Measurements from ENCODE around the gene SBF2. TPM values are rescaled to one million over a fixed set of nuclear protein-coding genes. Genes with fewer than 3 reads are reported as not detected.

The SBF2 gene
- total and polyA plus RNA-seq, 9 of the 15 experiments (the other 6 are each of a cell fraction or from before 2014, with no cell fraction given) = 0.80 to 9.5 (median 5.0) TPM

- TF ChIP-seq, protein P1, sequence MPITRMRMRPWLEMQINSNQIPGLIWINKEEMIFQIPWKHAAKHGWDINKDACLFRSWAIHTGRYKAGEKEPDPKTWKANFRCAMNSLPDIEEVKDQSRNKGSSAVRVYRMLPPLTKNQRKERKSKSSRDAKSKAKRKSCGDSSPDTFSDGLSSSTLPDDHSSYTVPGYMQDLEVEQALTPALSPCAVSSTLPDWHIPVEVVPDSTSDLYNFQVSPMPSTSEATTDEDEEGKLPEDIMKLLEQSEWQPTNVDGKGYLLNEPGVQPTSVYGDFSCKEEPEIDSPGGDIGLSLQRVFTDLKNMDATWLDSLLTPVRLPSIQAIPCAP (CRISPR knock-in tag; IDR thresholded peaks at IDR 0.05; ENCODE audit: borderline replicate concordance) = no peak
- no peak for TF ChIP-seq ESRRA (IDR thresholded peaks at IDR 0.05; ENCODE audit: borderline replicate concordance, low read depth)
Measured at GRCh38 chr11:9821008-9821752, 472.8 kb downstream of the SBF2 start (continued).

DNA sequence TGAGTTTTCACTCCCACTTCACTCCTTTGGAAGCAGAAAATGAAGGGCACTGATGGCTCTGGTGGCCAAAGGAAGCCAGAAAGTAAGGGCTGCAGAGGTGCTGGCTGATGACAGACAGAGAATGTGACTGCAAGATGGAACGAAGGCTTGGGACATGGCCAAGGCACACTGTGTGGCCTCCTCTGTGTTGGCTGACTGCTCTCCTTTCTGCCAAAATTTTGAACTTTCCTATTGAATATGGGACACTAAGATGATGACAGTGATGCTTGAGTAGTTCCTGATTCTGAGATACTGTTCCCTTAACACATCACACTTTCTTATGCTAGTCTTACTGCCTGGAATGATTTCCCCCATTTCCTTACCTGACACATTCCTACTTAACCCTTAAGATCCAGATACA is 473.8 kb downstream of the SBF2 start:
- Histone ChIP-seq H3K79me2 (ENCODE audit: control insufficient read depth, insufficient read depth, low read length) (no peaks in the 10 kb centered on the region), H3K4me1 (replicated peaks in 1 of 2; ENCODE audit: control insufficient read depth in 2 of 2, insufficient read depth in 2 of 2, low read length in 2 of 2) (no peaks in the 10 kb centered on the region)
- POLR2A ChIA-PET = no interaction called here

More for the DNA sequence above, 473.8 kb downstream of the SBF2 start:
- FAIRE-seq (no peak), ATAC-seq (peak; percentile 63), DNase-seq (ENCODE audit: extremely low read depth in 1 of 4, low spot score in 3 of 4) (no peak)
- H3K9ac ChIP-seq (ENCODE audit: insufficient read depth in 1 of 2, low read depth in 2 of 2, low read length in 2 of 2) = no peak overlapping the region
- H3K27ac ChIP-seq (ENCODE audit: extremely low read depth, low read depth, low read length) = no peak overlapping the region
- CTCF ChIA-PET (ENCODE audit: low intra/inter-chr PET ratio) = no interaction called here
- H3K9me3 ChIP-seq (replicated peaks; ENCODE audit: control insufficient read depth, insufficient read depth, low read depth, low read length) = no peaks in the 10 kb centered on the region
- WGBS (ENCODE audit: insufficient coverage, low coverage, missing lambda C conversion rate) = 0% methylated on average over 1 of the region's 1 CpG
- H3K27me3 ChIP-seq (ENCODE audit: control insufficient read depth in 2 of 2, insufficient read depth in 2 of 2, low read length in 2 of 2) = no peaks in the 10 kb centered on the region; a peak in 1 of 5 replicates
- no TSS peak for BruUV-seq (replicated peaks)
- H4K20me1 ChIP-seq (replicated peaks; ENCODE audit: control insufficient read depth, insufficient read depth, low read length) = no peaks in the 10 kb centered on the region
- intact Hi-C loops (cut with micrococcal nuclease) (no loop called here), in situ Hi-C loops (cut with MboI) (no loop called here)
- H3K4me2 ChIP-seq (ENCODE audit: insufficient read depth, low read length) = no peak overlapping the region
- H2AFZ ChIP-seq (ENCODE audit: low read depth, low read length) = no peak overlapping the region
- no peaks in the 10 kb centered on the region for H3K36me3 ChIP-seq (ENCODE audit: control insufficient read depth, insufficient read depth, low read length)
- no peak overlapping the region for H3K4me3 ChIP-seq
- no peaks in the 10 kb centered on the region for H3K9me1 ChIP-seq (ENCODE audit: control insufficient read depth, insufficient read depth, low read length)
- no peak for TF ChIP-seq KLF10 (CRISPR knock-in tag; IDR thresholded peaks at IDR 0.05)
- TF ChIP-seq, protein P2, sequence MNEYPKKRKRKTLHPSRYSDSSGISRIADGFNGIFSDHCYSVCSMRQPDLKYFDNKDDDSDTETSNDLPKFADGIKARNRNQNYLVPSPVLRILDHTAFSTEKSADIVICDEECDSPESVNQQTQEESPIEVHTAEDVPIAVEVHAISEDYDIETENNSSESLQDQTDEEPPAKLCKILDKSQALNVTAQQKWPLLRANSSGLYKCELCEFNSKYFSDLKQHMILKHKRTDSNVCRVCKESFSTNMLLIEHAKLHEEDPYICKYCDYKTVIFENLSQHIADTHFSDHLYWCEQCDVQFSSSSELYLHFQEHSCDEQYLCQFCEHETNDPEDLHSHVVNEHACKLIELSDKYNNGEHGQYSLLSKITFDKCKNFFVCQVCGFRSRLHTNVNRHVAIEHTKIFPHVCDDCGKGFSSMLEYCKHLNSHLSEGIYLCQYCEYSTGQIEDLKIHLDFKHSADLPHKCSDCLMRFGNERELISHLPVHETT (CRISPR knock-in tag; conservative IDR thresholded peaks at IDR 0.05 in 1 of 2, IDR thresholded peaks at IDR 0.05 in 1 of 2) = no peak
- TF ChIP-seq, protein P3, sequence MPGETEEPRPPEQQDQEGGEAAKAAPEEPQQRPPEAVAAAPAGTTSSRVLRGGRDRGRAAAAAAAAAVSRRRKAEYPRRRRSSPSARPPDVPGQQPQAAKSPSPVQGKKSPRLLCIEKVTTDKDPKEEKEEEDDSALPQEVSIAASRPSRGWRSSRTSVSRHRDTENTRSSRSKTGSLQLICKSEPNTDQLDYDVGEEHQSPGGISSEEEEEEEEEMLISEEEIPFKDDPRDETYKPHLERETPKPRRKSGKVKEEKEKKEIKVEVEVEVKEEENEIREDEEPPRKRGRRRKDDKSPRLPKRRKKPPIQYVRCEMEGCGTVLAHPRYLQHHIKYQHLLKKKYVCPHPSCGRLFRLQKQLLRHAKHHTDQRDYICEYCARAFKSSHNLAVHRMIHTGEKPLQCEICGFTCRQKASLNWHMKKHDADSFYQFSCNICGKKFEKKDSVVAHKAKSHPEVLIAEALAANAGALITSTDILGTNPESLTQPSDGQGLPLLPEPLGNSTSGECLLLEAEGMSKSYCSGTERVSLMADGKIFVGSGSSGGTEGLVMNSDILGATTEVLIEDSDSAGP (CRISPR knock-in tag; IDR thresholded peaks at IDR 0.05) = no peak
